Measurements from ENCODE around the gene PIGQ. TPM values are rescaled to one million over a fixed set of nuclear protein-coding genes. Genes with fewer than 3 reads are reported as not detected.

PIGQ gene
- total RNA-seq, 4 donors from 2014 or later, result 30.4 to 42.4 (median 36.8) TPM

GRCh38 chr16:530111-530817 lies 39.5 kb upstream of the PIGQ start:
- H3K27me3 ChIP-seq, result no peaks in the 10 kb centered on the region
- WGBS, 2 donors (ENCODE audit: low coverage in 1 of 2), result 100% methylated on average over 1 of the region's 23 CpGs; no CpG with 5 or more reads in 1 of the 2 donors
- H3K36me3 ChIP-seq, result peaks cover 0 to 22% of the 10 kb centered on the region in 2 donors
- no peak for ATAC-seq
- no peak overlapping the region for H3K27ac ChIP-seq
- no peaks in the 10 kb centered on the region for H3K9me3 ChIP-seq
- H3K4me3 ChIP-seq, result no peak overlapping the region
- TF ChIP-seq EP300 (IDR thresholded peaks at IDR 0.05), result no peak
- no peak for TF ChIP-seq POLR2A (IDR thresholded peaks at IDR 0.05)
- TF ChIP-seq, protein P1, sequence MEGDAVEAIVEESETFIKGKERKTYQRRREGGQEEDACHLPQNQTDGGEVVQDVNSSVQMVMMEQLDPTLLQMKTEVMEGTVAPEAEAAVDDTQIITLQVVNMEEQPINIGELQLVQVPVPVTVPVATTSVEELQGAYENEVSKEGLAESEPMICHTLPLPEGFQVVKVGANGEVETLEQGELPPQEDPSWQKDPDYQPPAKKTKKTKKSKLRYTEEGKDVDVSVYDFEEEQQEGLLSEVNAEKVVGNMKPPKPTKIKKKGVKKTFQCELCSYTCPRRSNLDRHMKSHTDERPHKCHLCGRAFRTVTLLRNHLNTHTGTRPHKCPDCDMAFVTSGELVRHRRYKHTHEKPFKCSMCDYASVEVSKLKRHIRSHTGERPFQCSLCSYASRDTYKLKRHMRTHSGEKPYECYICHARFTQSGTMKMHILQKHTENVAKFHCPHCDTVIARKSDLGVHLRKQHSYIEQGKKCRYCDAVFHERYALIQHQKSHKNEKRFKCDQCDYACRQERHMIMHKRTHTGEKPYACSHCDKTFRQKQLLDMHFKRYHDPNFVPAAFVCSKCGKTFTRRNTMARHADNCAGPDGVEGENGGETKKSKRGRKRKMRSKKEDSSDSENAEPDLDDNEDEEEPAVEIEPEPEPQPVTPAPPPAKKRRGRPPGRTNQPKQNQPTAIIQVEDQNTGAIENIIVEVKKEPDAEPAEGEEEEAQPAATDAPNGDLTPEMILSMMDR (IDR thresholded peaks at IDR 0.05), result no peak
- TF ChIP-seq POLR2AphosphoS5 (IDR thresholded peaks at IDR 0.05), result no peak
- H3K4me1 ChIP-seq, result peaks cover 3 to 67% (median 37%) of the 10 kb centered on the region in 3 donors

DNA sequence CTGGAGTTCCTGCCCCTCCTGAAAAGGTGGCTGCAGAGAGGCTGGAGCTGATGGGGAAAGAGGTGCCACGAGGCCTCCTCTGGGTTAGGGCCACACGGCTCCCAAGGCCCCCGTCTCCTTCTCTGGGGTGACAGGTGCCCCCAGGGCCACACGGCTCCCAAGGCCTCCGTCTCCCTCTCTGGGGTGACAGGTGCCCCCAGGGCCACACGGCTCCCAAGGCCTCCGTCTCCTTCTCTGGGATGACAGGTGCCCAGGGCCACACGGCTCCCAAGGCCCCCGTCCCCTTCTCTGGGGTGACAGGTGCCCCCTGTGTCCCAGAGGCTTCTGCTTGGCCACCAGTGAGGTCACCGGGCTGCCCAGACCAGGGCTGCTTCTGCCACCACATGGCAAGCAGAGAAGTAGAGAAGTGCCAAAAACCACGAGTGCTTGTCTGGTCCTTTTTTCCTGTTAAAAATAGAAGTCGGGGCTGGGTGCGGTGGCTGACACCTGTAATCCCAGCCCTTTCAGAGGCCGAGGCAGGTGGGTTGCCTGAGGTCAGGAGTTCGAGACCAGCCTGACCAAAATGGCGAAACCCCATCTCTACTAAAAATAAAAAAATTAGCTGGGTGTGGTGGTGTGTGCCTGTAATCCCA lies 38.2 kb upstream of the PIGQ start:
- Histone ChIP-seq H3K4me1 (peaks cover 0 to 60% (median 24%) of the 10 kb centered on the region in 3 donors), H3K9me3 (no peaks in the 10 kb centered on the region), H3K36me3 (peaks cover 0 to 35% of the 10 kb centered on the region in 2 donors), H3K27me3 (no peaks in the 10 kb centered on the region), H3K27ac (no peak overlapping the region), H3K4me3 (no peak overlapping the region)
- 87 to 93% methylated on average over 2 to 3 of the region's 16 CpGs for WGBS, 2 donors (ENCODE audit: low coverage in 1 of 2)
- TF ChIP-seq, protein P1 (IDR thresholded peaks at IDR 0.05), result no peak
- TF ChIP-seq POLR2A (IDR thresholded peaks at IDR 0.05) (no peak), EP300 (IDR thresholded peaks at IDR 0.05) (no peak), POLR2AphosphoS5 (IDR thresholded peaks at IDR 0.05) (no peak)
- no peak for ATAC-seq

GRCh38 chr16:533391-534123 lies 36.2 kb upstream of the PIGQ start:
- WGBS, 2 donors (ENCODE audit: low coverage in 1 of 2), result 96 to 100% methylated on average over 1 to 4 of the region's 30 CpGs
- no peak for TF ChIP-seq POLR2AphosphoS5 (IDR thresholded peaks at IDR 0.05)
- TF ChIP-seq, protein P1 (IDR thresholded peaks at IDR 0.05), result no peak
- TF ChIP-seq POLR2A (IDR thresholded peaks at IDR 0.05), result no peak
- no peak for TF ChIP-seq EP300 (IDR thresholded peaks at IDR 0.05)
- Histone ChIP-seq H3K27ac (no peak overlapping the region), H3K4me3 (no peak overlapping the region), H3K9me3 (no peaks in the 10 kb centered on the region), H3K27me3 (no peaks in the 10 kb centered on the region), H3K4me1 (peaks cover 0 to 52% (median 21%) of the 10 kb centered on the region in 3 donors), H3K36me3 (peaks cover 0 to 55% of the 10 kb centered on the region in 2 donors)
- no peak for ATAC-seq

- H3K4me1 ChIP-seq, result peaks cover 0 to 46% (median 15%) of the 10 kb centered on the region in 3 donors
- WGBS, 2 donors (ENCODE audit: low coverage in 1 of 2), result no CpG with 5 or more reads among the region's 21 CpGs
- TF ChIP-seq, protein P1 (IDR thresholded peaks at IDR 0.05), result no peak
- TF ChIP-seq POLR2AphosphoS5 (IDR thresholded peaks at IDR 0.05) (no peak), POLR2A (IDR thresholded peaks at IDR 0.05) (no peak), EP300 (IDR thresholded peaks at IDR 0.05) (no peak)
Measured at GRCh38 chr16:534135-534534, 35.6 kb upstream of the PIGQ start.

More at GRCh38 chr16:534135-534534, 35.6 kb upstream of the PIGQ start:
- Histone ChIP-seq H3K4me3 (no peak overlapping the region), H3K36me3 (peaks cover 0 to 60% of the 10 kb centered on the region in 2 donors), H3K27ac (no peak overlapping the region), H3K9me3 (no peaks in the 10 kb centered on the region), H3K27me3 (no peaks in the 10 kb centered on the region)
- no peak for ATAC-seq
